ENCODE results near the gene CNTN4.

DNA sequence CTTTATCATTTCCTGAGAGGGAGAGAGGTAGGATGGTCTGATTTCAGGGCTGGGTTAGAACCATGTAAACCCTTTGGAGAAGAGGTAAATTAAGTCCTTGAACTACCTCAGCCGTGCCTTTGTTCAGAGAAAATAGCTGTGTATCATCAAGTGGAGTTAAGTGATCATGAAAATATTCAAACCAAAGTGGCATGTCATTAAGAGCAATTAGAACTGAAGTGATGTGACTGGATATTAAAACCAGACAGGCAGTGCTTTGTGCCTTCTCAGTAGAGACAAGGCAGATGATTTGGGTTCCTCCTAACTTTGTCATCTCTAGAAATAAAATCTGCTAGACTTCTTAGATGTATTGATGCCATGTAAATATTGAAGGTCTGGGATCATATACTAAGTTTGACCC lies 840.0 kb downstream of the CNTN4 start:
- TF ChIP-seq, protein P1, sequence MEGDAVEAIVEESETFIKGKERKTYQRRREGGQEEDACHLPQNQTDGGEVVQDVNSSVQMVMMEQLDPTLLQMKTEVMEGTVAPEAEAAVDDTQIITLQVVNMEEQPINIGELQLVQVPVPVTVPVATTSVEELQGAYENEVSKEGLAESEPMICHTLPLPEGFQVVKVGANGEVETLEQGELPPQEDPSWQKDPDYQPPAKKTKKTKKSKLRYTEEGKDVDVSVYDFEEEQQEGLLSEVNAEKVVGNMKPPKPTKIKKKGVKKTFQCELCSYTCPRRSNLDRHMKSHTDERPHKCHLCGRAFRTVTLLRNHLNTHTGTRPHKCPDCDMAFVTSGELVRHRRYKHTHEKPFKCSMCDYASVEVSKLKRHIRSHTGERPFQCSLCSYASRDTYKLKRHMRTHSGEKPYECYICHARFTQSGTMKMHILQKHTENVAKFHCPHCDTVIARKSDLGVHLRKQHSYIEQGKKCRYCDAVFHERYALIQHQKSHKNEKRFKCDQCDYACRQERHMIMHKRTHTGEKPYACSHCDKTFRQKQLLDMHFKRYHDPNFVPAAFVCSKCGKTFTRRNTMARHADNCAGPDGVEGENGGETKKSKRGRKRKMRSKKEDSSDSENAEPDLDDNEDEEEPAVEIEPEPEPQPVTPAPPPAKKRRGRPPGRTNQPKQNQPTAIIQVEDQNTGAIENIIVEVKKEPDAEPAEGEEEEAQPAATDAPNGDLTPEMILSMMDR (IDR thresholded peaks at IDR 0.05; ENCODE audit: low read depth, low read length, missing input control), result no peak
- TF ChIP-seq TAF1 (conservative IDR thresholded peaks at IDR 0.05), result no peak
- TF ChIP-seq, protein P2, sequence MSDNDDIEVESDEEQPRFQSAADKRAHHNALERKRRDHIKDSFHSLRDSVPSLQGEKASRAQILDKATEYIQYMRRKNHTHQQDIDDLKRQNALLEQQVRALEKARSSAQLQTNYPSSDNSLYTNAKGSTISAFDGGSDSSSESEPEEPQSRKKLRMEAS (IDR thresholded peaks at IDR 0.05), result no peak
- no peak for TF ChIP-seq RXRA (IDR thresholded peaks at IDR 0.05)

Data from liver (tissue), 3 donors.